AG20443 (cell line): ENCODE results near the gene THUMPD2.
"Not testable (repeated sequence)": the region's sequence is repeated elsewhere in the genome, so short reads cannot be mapped to it uniquely, and the experiment has no call there.

ENCODE experiments used
- DNase-seq: peaks from one replicate; pipeline ENCODE4 v3.0.0; 2012; ENCODE audit warnings: low spot score, mixed read lengths

THUMPD2 gene, protein sequence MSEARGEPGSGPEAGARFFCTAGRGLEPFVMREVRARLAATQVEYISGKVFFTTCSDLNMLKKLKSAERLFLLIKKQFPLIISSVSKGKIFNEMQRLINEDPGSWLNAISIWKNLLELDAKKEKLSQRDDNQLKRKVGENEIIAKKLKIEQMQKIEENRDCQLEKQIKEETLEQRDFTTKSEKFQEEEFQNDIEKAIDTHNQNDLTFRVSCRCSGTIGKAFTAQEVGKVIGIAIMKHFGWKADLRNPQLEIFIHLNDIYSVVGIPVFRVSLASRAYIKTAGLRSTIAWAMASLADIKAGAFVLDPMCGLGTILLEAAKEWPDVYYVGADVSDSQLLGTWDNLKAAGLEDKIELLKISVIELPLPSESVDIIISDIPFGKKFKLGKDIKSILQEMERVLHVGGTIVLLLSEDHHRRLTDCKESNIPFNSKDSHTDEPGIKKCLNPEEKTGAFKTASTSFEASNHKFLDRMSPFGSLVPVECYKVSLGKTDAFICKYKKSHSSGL

DNA sequence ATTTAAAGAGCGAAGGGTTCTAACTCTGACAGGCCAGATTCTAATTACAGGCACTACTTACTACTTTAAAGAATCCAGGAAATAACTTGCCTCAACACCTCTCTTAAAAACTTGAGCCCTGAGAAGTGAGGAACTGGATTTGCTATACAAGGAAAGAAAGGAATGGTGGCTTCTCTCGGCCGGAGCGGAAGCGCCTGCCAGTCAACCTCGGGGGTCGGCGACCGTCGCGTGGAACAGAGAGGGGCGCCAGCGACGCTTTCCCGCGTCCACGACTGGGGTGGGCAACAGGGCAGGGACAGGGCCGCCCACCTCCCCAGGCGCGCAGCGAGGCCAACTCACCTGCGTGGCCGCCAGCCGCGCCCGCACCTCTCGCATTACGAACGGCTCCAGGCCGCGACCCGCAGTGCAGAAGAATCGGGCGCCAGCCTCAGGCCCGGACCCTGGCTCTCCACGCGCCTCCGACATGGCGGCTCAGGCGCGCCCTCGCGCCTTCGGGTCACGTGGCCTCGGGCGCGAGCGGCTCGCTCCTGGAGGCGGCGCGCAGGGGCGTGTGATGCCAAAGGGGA is at the start of gene THUMPD2:
THUMPD2 (minus strand) TSS at position 484 of the 566 bp plus-strand sequence; CDS start at position 465, 19 bp downstream.
- DNase-seq, result peak; percentile 91

GRCh38 chr2:39821871-39822270 is 42.8 kb upstream of the THUMPD2 start:
- DNase-seq, result no peak

DNA sequence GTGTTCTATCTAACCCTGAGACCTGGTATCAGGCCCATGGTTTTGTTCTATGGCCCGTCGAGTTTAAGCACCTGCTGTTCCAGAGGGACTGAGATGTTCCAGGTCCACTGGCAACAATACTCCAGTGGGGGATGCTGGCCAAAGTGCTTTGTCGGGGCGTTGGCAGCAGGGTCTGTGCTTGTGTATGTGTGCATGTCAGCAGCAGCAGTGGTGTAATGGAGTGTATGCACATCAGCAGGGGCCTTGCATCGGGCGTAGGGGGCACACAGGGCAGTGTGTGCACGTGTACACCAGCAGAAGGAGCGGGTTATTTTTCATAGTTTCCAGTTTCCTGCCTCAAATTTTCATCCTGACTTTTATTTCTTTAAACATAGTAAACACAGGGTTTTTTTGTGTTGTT is 37.8 kb upstream of the THUMPD2 start:
- DNase-seq, result no peak

- no peak for DNase-seq
Measured at GRCh38 chr2:39816428-39816827, 37.4 kb upstream of the THUMPD2 start.

GRCh38 chr2:39805936-39806608 is 27.0 kb upstream of the THUMPD2 start:
- DNase-seq, result no peak

- DNase-seq, result no peak
Measured at GRCh38 chr2:39803839-39804238, 24.8 kb upstream of the THUMPD2 start.

- no peak for DNase-seq
Measured at GRCh38 chr2:39800752-39801151, 21.7 kb upstream of the THUMPD2 start.

- no peak for DNase-seq
Measured at GRCh38 chr2:39796134-39796533, 17.1 kb upstream of the THUMPD2 start.

DNA sequence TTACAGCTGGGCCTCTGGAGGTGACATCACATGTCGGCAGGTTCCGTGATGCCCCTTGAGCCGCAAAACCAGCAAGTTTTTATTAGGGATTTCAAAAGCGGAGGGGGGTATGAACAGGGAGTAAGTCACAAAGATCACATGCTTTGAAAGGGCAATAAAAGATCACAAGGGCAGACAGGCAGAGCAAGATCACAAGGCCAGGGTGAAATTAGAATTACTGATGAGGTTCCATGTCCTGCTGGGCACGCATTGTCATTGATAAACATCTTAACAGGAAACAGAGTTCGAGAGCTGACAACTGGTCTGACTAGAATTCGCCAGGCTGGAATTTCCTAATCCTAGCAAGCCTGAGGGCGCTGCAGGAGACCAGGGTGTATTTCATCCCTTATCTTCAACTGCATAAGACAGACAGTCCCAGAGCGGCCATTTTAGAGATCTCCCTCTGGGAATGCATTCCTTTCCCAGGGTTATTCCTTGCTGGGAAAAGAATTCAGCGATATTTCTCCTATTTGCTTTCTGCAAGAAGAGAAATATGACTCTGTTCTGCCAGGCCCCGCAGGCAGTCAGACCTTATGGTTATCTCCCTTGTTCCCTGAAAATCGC is 11.3 kb upstream of the THUMPD2 start:
- not testable (repeated sequence) for DNase-seq

DNA sequence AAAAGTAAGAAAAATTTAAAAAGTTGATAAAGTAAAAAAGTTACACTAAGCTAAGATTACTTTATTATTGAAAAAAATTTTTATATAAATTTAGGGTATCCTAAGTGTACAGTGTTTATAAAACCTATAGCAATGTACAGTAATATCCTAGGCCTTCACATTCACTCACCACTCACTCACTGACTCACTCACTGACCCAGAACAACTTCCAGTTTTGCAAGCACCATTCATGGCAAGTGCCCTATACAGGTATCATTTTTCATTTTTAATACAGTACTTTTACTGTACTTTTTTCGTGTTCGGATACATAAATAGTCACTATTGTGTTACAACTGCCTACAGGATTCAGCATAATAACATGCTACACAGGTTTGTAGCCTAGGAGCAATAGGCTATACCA is 8.9 kb upstream of the THUMPD2 start:
- DNase-seq, result no peak

DNA sequence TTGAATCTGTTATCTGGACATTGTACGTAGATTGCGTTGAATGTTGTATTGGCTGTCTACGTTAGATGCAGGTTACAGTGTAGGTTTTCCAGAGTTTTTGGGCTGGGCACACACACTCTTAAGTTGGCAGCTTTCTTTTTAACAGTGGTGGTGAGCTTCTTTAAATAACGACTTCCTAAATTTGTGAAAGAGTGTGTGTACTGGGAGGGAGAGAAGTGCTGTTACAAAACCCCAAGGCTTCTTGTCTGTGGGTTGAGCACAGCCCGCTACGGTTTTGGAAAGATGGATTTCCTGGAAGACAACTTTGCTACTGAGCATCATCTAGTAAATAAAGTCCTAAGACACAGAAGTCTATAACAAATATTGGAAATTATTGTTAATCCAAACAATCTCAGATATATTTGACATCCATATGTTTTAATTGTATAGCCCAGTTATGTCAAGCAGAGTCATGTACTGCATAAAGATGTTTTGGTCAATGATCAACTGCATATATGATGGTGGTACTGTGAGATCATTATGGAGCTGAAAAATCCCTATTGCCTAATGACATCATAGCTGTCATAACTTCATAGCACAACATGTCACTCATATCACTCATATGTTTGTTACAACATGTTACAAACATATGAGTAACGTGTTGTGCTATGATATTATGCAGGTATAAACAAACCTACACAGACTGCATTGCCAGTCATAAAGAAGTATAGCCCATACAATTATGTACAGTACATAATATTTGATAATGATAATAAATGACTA is 7.9 kb upstream of the THUMPD2 start:
- no peak for DNase-seq

GRCh38 chr2:39782591-39782990 is 3.5 kb upstream of the THUMPD2 start:
- no peak for DNase-seq

DNA sequence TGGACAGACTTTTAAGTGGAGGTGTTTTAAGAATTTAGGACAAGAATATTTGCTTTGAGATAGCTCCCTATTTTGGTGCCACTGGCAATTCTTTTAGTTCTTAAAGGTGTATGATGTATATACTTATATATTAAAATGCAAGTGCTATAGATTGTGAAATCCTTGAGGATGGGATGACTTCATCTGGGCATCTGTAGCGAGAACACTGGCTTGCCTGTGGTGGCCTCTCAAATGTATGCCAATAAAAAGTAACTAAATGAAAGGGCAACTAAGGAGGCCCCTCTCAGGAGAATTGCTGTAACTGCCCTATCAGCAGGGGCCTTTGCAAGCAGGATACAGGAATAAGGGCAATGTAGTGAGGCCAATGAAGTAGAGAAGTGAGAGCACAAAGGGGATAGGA is 2.6 kb upstream of the THUMPD2 start:
- DNase-seq, result no peak

DNA sequence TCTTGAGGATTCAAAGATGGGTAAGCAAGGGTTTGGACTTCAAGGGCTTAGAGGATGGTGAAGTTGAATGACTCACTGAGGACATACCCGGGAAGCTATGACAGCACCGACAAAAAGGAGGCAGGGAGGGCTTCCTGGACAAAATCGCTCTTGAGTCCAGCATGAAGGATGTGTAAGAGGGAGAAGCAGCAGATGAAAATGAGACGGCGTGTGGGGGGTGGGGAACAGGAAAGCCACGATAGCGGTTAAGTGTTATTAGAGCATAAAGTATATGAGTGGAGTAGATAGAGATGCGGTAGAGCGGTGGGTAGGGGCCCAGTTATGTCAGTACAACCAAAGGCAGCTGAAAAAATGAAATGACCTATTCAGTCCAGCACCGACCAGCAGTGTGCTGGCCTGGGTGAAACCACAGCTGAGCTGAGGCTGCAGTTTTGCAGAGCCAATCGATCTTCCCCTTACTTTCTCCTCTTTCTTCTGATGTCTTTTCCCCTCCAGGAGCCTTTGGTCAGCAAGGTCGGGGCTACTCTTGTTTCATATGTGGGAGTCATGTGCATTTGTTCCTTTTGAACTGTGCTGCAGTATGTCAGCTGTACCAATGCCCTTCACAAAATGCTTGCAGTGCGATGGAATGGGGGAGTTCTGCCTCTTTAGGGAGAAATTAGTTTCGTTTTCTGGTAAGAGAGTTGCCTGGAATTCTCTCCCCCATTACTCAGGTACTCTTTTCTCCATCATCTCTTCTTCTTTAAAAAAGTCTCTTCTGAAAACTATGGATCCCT is 2.0 kb upstream of the THUMPD2 start:
- peak; percentile 14 for DNase-seq

DNA sequence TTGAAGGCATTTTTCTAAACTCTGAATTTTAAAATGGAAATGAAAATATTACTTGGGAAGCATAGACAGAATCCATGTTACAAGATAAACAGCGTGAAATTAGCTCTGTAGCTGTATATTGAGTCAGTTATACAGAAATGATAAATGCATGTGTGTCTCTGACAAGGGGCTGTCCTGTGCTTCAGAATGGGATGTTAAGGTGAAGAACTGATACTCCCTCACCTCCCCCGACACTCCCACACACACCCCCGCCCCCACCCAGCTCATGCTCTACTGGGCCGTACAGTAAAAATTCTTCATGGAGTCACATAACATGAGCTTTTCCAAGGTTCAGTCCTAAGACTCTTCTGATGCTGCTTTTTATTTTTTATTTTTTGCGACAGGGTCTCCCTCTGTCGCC is 869 bp upstream of the THUMPD2 start:
- DNase-seq, result no peak

DNA sequence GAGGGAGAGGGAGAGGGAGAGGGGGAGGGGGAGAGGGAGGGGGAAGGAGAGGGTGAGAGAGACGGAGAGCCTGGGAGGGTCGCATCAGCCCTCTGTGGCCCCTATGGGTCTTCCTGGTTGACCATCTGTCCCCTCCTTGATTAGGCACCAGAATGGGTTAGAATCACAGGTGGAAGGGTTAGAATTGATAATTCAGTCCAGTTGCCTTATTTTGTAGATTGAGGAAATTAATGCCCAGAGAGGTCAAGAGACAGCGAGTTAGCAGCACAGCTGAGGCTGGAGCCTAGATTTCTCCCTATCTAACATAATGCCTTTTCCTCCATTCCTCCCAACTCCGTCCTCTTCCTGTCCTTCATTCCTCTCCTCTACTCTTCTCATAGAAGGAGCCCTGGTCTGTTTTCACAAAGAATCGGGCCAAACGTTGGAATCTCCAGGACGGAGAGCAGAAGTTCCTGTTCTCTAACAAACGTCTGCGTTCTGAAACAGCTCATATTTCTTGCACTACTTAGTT is 338 bp upstream of the THUMPD2 start:
- peak; percentile 11 for DNase-seq

DNA sequence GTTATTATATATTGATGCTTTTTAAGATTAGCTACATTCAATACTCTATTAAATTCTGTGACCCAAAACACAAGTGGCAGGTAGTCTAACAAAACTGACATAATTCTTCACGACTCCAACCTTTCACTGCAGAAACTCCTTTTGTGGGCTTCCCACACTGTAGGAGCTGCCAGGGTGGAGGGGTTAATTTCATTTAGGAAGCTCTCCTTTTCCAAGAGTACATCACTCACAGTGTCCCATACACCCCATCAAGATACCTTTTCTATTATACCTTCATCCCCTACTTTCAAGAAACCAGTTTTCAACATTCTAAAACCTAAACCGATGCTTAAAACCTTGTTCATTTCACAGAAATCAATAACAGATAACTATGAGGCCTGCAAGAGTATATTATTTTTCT is 825 bp downstream of the THUMPD2 start:
- DNase-seq, result no peak

DNA sequence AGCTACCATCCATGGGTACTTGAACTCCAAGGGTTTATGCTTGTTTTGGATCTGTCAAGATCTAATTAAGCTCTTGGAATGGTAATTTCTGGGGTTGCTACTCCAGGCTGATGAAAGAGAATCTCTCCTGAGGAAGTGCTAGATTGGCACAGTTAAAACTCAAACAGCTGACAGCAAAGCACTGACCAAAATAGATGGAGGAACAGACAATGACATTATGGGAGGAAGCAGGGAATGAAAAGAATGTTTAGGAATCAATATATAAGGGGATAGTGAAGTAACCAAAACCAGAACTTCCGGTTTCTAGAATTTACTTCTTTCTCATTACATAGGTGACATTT is 6.3 kb downstream of the THUMPD2 start:
- no peak for DNase-seq

GRCh38 chr2:39772086-39772811 is 6.8 kb downstream of the THUMPD2 start:
- peak; percentile 46 for DNase-seq

DNA sequence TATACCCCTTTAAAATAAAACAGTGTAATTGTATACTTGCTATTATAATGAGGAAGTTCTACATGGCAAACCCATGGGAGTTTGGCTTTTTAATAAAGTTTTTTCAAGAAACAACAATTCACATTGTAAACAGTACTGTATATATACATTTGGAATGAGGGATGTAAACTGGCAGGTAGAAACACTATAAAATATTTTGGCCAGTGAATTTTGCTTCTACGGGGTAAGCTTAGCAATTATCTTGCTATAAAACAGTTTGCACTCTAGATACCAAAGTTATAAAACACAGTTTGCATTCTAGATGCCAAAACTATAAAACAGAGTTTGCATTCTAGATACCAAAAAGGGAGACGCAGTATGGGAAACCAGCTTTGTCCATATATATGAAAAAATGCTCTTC is 16.6 kb downstream of the THUMPD2 start:
- no peak for DNase-seq
